GM12878 (cell line): Measurements from ENCODE around the gene SCGB1A1. TPM values are rescaled to one million over a fixed set of nuclear protein-coding genes. Genes with fewer than 3 reads are reported as not detected.

Experiments used
- ATAC-seq: fragments of 200-7000 bp; cut with Tn5 transposase; 3 replicates; pipeline ENCODE4 v1.9.1; 2020; ENCODE audit warnings: mild to moderate bottlenecking, moderate library complexity
- BruUV-seq: library from RNA; stranded (reverse); fragments of 400-500 nt; replicated peaks from 2 replicates; lab custom pipeline; 2021; lab: Mats Ljungman, UMichigan
- CTCF ChIA-PET: fragments of 300-600 bp; sonication (Branson Sonifier 250); formaldehyde crosslinking; extraction: SDS; loops from one replicate; lab custom pipeline; 2021; ENCODE audit warnings: inconsistent platforms; lab: Yijun Ruan, JAX
- POLR2A ChIA-PET: fragments of 350-600 bp; formaldehyde crosslinking; extraction: SDS; loops from one replicate; lab custom pipeline; 2021; ENCODE audit warnings: inconsistent platforms; lab: Charles Lee
- RAD21 ChIA-PET: fragments of 300-600 bp; sonication (Branson Sonifier 250); formaldehyde crosslinking; loops from one replicate; lab custom pipeline; 2023; ENCODE audit warnings: antibody characterized with exemption; ENCODE audit not compliant: unreplicated experiment; lab: Charles Lee
- SMC1A ChIA-PET: fragments of 300-600 bp; sonication (Branson Sonifier 250); formaldehyde crosslinking; loops from one replicate; lab custom pipeline; 2023; ENCODE audit not compliant: unreplicated experiment, uncharacterized antibody; lab: Charles Lee
- DNase-seq: peaks from one replicate; pipeline ENCODE4 v3.0.0-alpha.2; 2011; ENCODE audit warnings: low read depth, low spot score
- FAIRE-seq: peaks from 3 replicates; lab custom pipeline; 2011; peaks lifted over from hg19 to GRCh38; lab: Jason Lieb, UNC
- H2AFZ ChIP-seq: 2 replicates; pipeline ENCODE4 v1.6.0; 2011; ENCODE audit warnings: low read depth, low read length, control low read depth; ENCODE audit not compliant: control insufficient read depth
- H3K27ac ChIP-seq: 2 replicates; pipeline ENCODE4 v1.5.1; 2011; ENCODE audit warnings: control low read depth; ENCODE audit not compliant: control insufficient read depth, insufficient read depth
- H3K27me3 ChIP-seq, 2 experiments: replicated peaks in 1 of 2; 2 replicates each; pipeline versions ENCODE4 v1.6.0 to v1.6.1; 2011; ENCODE audit warnings: low read length in 1 of 2; ENCODE audit not compliant: control insufficient read depth in 2 of 2, insufficient read depth in 2 of 2
- H3K36me3 ChIP-seq, 2 experiments: 2 replicates each; pipeline ENCODE4 v1.5.1; 2011; ENCODE audit warnings: low read length in 1 of 2; ENCODE audit not compliant: control insufficient read depth in 2 of 2, insufficient read depth in 2 of 2
- H3K4me1 ChIP-seq: 2 replicates; pipeline ENCODE4 v1.6.1; 2011; ENCODE audit warnings: mild to moderate bottlenecking, low read length, moderate library complexity, mixed read lengths; ENCODE audit not compliant: control insufficient read depth, insufficient read depth
- H3K4me2 ChIP-seq: 2 replicates; pipeline ENCODE4 v1.6.0; 2011; ENCODE audit warnings: control low read depth; ENCODE audit not compliant: control insufficient read depth, insufficient read depth
- H3K4me3 ChIP-seq: fragments of 200-600 bp; sonication (generic); 2 replicates; pipeline ENCODE4 v1.5.1; 2016
- H3K79me2 ChIP-seq: 2 replicates; pipeline ENCODE4 v1.6.0; 2011; ENCODE audit warnings: low read length; ENCODE audit not compliant: control insufficient read depth, insufficient read depth
- H3K9ac ChIP-seq: 2 replicates; pipeline ENCODE4 v1.8.0; 2011; ENCODE audit warnings: low read length, control low read depth, mixed read lengths; ENCODE audit not compliant: control insufficient read depth, insufficient read depth
- H3K9me3 ChIP-seq: replicated peaks from 3 replicates; pipeline ENCODE4 v1.5.1; 2011; ENCODE audit warnings: mild to moderate bottlenecking, low read length; ENCODE audit not compliant: control insufficient read depth, insufficient read depth
- H4K20me1 ChIP-seq: 2 replicates; pipeline ENCODE4 v1.6.0; 2011; ENCODE audit not compliant: control insufficient read depth, insufficient read depth
- BRCA1 ChIP-seq: IDR thresholded peaks from 2 replicates; pipeline ENCODE4 v1.6.1; 2011; ENCODE audit warnings: low read depth, low read length, improper control_type of control experiment
- CREB1 ChIP-seq: IDR thresholded peaks from 2 replicates; pipeline ENCODE4 v1.6.1; 2012; ENCODE audit warnings: low read depth, mild to moderate bottlenecking, inconsistent platforms
- EED ChIP-seq: sonication (generic); IDR thresholded peaks from 2 replicates; pipeline ENCODE4 v1.6.1; 2016; ENCODE audit warnings: antibody characterized with exemption, low read depth
- GATAD2B ChIP-seq: fragments of 450-650 bp; conservative IDR thresholded peaks from 2 replicates; pipeline ENCODE4 v1.6.1; 2017; ENCODE audit warnings: low read depth, mild to moderate bottlenecking, moderate library complexity
- MEF2A ChIP-seq: IDR thresholded peaks from 2 replicates; pipeline ENCODE4 v1.6.1; 2011; ENCODE audit warnings: low read depth, mild to moderate bottlenecking, low read length, moderate library complexity; ENCODE audit not compliant: insufficient read depth
- MYC ChIP-seq: IDR thresholded peaks from 2 replicates; pipeline ENCODE4 v1.6.1; 2011; ENCODE audit warnings: mild to moderate bottlenecking, low read length, moderate library complexity, inconsistent platforms; ENCODE audit not compliant: insufficient read depth, insufficient replicate concordance, insufficient read length, severe bottlenecking
- NRF1 ChIP-seq: conservative IDR thresholded peaks from 2 replicates; pipeline ENCODE4 v1.6.1; 2011; ENCODE audit warnings: mild to moderate bottlenecking, low read depth, low read length, improper control_type of control experiment
- REST ChIP-seq: IDR thresholded peaks from 2 replicates; pipeline ENCODE4 v1.6.1; 2012; ENCODE audit warnings: mild to moderate bottlenecking, low read depth, low read length
- SUPT20H ChIP-seq: IDR thresholded peaks from 2 replicates; pipeline ENCODE4 v1.6.1; 2011; ENCODE audit warnings: low read depth, mild to moderate bottlenecking, low read length, moderate library complexity, borderline replicate concordance; ENCODE audit not compliant: control insufficient read depth
- TBL1XR1 ChIP-seq: IDR thresholded peaks from 2 replicates; pipeline ENCODE4 v1.6.1; 2012; ENCODE audit warnings: low read depth, low read length, improper control_type of control experiment
- ZBTB4 ChIP-seq: fragments of 450-650 bp; formaldehyde crosslinking; IDR thresholded peaks from 2 replicates; pipeline ENCODE4 v1.4.0; 2022; ENCODE audit warnings: mild to moderate bottlenecking, moderate library complexity
- ZBTB40 ChIP-seq: fragments of 450-650 bp; IDR thresholded peaks from 2 replicates; pipeline ENCODE4 v1.6.1; 2016; ENCODE audit warnings: mild to moderate bottlenecking, moderate library complexity, borderline replicate concordance
- WGBS: methylation state at CpG from one replicate; pipeline ENCODE4 v1.1.6; 2016; ENCODE audit warnings: low lambda C conversion rate; ENCODE audit not compliant: insufficient replicate concordance, insufficient coverage; ENCODE audit errors: missing lambda C conversion rate; 5-methylcytosine and 5-hydroxymethylcytosine counted together
- in situ Hi-C: fragments of 300-500 bp; cut with MboI; formaldehyde crosslinking; loops from 9 replicates; pipeline ENCODE4 v1.14.3; 2018; ENCODE audit warnings: mixed read lengths
- intact Hi-C: fragments of 100-400 bp; cut with micrococcal nuclease; formaldehyde crosslinking; loops from one replicate; pipeline ENCODE4 v1.14.2; 2022; ENCODE audit not compliant: unreplicated experiment
- polyA plus RNA-seq, 11 experiments: library from polyadenylated mRNA; depleted of rRNA in 4 of 11; unstranded in 6 of 11; stranded (reverse) in 5 of 11; fragments of >200 nt; fragmentation: Nextera tagmentation in 4 of 11; fragmentation: Illumina TruSeq in 1 of 11; extraction: Ambion mirVana in 4 of 11; extraction: Trizol in 1 of 11; gene quantifications; 1 replicate in 1 of 11; 2 replicates in 10 of 11; pipeline versions ENCODE4 v1.2.1 to v1.2.3, GENCODE V29; 2011 to 2016; ENCODE audit warnings: inconsistent platforms in 2 of 11, missing spikeins in 2 of 11, low read depth in 1 of 11
- total RNA-seq, 4 experiments: library from RNA; depleted of rRNA in 3 of 4; stranded (reverse); fragments of >200 nt in 3 of 4; fragmentation: Illumina TruSeq in 1 of 4; extraction: Trizol in 1 of 4; gene quantifications; 2 replicates each; pipeline versions ENCODE4 v1.2.1 to v1.2.3, GENCODE V29; 2013 to 2021

Gene SCGB1A1
- total and polyA plus RNA-seq, 10 of the 15 experiments (the other 5 are each of a cell fraction or from before 2014, with no cell fraction given): not detected

GRCh38 chr11:62437616-62438015 lies 18.8 kb downstream of the SCGB1A1 start (continued):
- TF ChIP-seq ZBTB4 (CRISPR knock-in tag): no peak
- TF ChIP-seq BRCA1: no peak
- no peak for TF ChIP-seq MEF2A
- no peak for TF ChIP-seq CREB1
- TF ChIP-seq EED: no peak
- TF ChIP-seq NRF1: no peak

- Histone ChIP-seq H3K9ac (no peak overlapping the region), H2AFZ (no peak overlapping the region), H4K20me1 (no peaks in the 10 kb centered on the region), H3K4me2 (no peak overlapping the region), H3K4me1 (no peaks in the 10 kb centered on the region), H3K79me2 (no peaks in the 10 kb centered on the region)
- BruUV-seq: no TSS peak
- POLR2A ChIA-PET: no interaction called here
- TF ChIP-seq ZBTB40 (no peak), MYC (no peak), SUPT20H (no peak), REST (no peak), TBL1XR1 (no peak), GATAD2B (no peak), EED (no peak)
- TF ChIP-seq, all 136 proteins: peak for 0
- Histone ChIP-seq H3K9me3 (no peaks in the 10 kb centered on the region), H3K4me3 (no peak overlapping the region), H3K27ac (no peak overlapping the region), H3K27me3 (no peaks in the 10 kb centered on the region), H3K36me3 (no peaks in the 10 kb centered on the region)
- SMC1A ChIA-PET: interaction anchor here (0.7 to 1.9 kb wide), 2 partner anchors 105 to 114 kb away, joined by 3 to 6 read pairs; no protein-coding TSS in a partner anchor
- 18% methylated on average over 4 of the region's 4 CpGs for WGBS
- DNase-seq: no peak
- ATAC-seq: no peak
- no peak for FAIRE-seq
- RAD21 ChIA-PET: no interaction called here
- intact Hi-C loops: no loop called here
- in situ Hi-C loops: no loop called here
- CTCF ChIA-PET: no interaction called here
These were observed 19.8 kb downstream of the SCGB1A1 start for GRCh38 chr11:62438641-62439040.
